HepG2 (cell line): ENCODE measurements around the gene BASP1. TPM values are rescaled to one million over a fixed set of nuclear protein-coding genes. Genes with fewer than 3 reads are reported as not detected.

ENCODE experiments used
- ATAC-seq: fragments of 200-7000 bp; cut with Tn5 transposase; 3 replicates; pipeline ENCODE4 v1.9.1; 2020; ENCODE audit warnings: mild to moderate bottlenecking, moderate library complexity
- BruUV-seq: library from RNA; stranded (reverse); fragments of 400-500 nt; replicated peaks from 2 replicates; lab custom pipeline; 2021; lab: Mats Ljungman, UMichigan
- CTCF ChIA-PET: fragments of 300-600 bp; formaldehyde crosslinking; extraction: SDS; loops from one replicate; lab custom pipeline; 2021; ENCODE audit warnings: low total read pairs, inconsistent platforms, low intra/inter-chr PET ratio; lab: Yijun Ruan, JAX
- POLR2A ChIA-PET: fragments of 350-600 bp; sonication (Branson Sonifier 250); formaldehyde crosslinking; loops from one replicate; lab custom pipeline; 2020; ENCODE audit warnings: antibody characterized with exemption, inconsistent platforms; lab: Yijun Ruan, JAX
- DNase-seq: peaks from one replicate; pipeline ENCODE4 v3.0.0-alpha.2; 2015; ENCODE audit warnings: low spot score
- FAIRE-seq: peaks from 3 replicates; lab custom pipeline; 2011; peaks lifted over from hg19 to GRCh38; lab: Jason Lieb, UNC
- H2AFZ ChIP-seq: one replicate; pipeline ENCODE4 v1.6.1; 2011; ENCODE audit warnings: low read length, inconsistent platforms
- H3K27ac ChIP-seq: fragments of 300-600 bp; 3 replicates; pipeline ENCODE4 v1.8.0; 2011; ENCODE audit warnings: mixed run types, mild to moderate bottlenecking, mixed read lengths, low read length, inconsistent platforms; ENCODE audit not compliant: insufficient read depth; ENCODE audit errors: extremely low read length
- H3K27me3 ChIP-seq, 2 experiments: fragments of 200-600 bp in 1 of 2; 2 replicates in 1 of 2; 3 replicates in 1 of 2; pipeline versions ENCODE4 v1.6.0 to v1.8.0; 2011; ENCODE audit warnings: low read length in 2 of 2, mild to moderate bottlenecking in 2 of 2, moderate library complexity in 2 of 2, inconsistent platforms in 1 of 2; ENCODE audit not compliant: insufficient read depth in 2 of 2, control insufficient read depth in 1 of 2
- H3K36me3 ChIP-seq, 2 experiments: fragments of 200-600 bp in 1 of 2; replicated peaks in 1 of 2; 2 replicates in 1 of 2; 3 replicates in 1 of 2; pipeline versions ENCODE4 v1.5.1 to v1.8.0; 2011; ENCODE audit warnings: low read length in 2 of 2, inconsistent platforms in 1 of 2; ENCODE audit not compliant: insufficient read depth in 2 of 2, control insufficient read depth in 1 of 2
- H3K4me1 ChIP-seq: 2 replicates; pipeline ENCODE4 v1.5.1; 2012; ENCODE audit warnings: low read length, inconsistent platforms; ENCODE audit not compliant: insufficient read depth
- H3K4me2 ChIP-seq: 2 replicates; pipeline ENCODE4 v1.6.0; 2011; ENCODE audit warnings: low read depth, low read length, inconsistent platforms
- H3K4me3 ChIP-seq, 3 experiments: fragments of 200-600 bp in 1 of 3; sonication (generic), shearing (Covaris generic) in 1 of 3; replicated peaks in 1 of 3; 2 replicates each; pipeline ENCODE4 v1.5.1; 2011 to 2016; ENCODE audit warnings: low read length in 3 of 3, inconsistent platforms in 2 of 3, low read depth in 2 of 3, mild to moderate bottlenecking in 2 of 3, control low read depth in 1 of 3, mixed read lengths in 1 of 3; ENCODE audit not compliant: insufficient read depth in 1 of 3
- H3K79me2 ChIP-seq: one replicate; pipeline ENCODE4 v1.6.1; 2011; ENCODE audit warnings: low read length, inconsistent platforms; ENCODE audit not compliant: insufficient read depth
- H3K9ac ChIP-seq: 2 replicates; pipeline ENCODE4 v1.6.0; 2011; ENCODE audit warnings: mild to moderate bottlenecking, low read depth, low read length, inconsistent platforms; ENCODE audit not compliant: insufficient read depth
- H3K9me3 ChIP-seq: 2 replicates; pipeline ENCODE4 v1.5.1; 2012; ENCODE audit warnings: mild to moderate bottlenecking, low read length
- H4K20me1 ChIP-seq: 2 replicates; pipeline ENCODE4 v1.6.0; 2011; ENCODE audit warnings: inconsistent platforms, mild to moderate bottlenecking, low read length, moderate library complexity; ENCODE audit not compliant: insufficient read depth
- GABPB1 ChIP-seq: IDR thresholded peaks from 2 replicates; pipeline ENCODE4 v1.6.1; 2016; ENCODE audit warnings: mild to moderate bottlenecking, missing genetic modification reagents, moderate library complexity, missing compliant biosample characterization
- PRDM4 ChIP-seq: sonication (generic); formaldehyde crosslinking; IDR thresholded peaks from 2 replicates; pipeline ENCODE4 v1.9.0; 2021; ENCODE audit warnings: missing genetic modification reagents, borderline replicate concordance
- SMAD9 ChIP-seq: sonication (generic); formaldehyde crosslinking; IDR thresholded peaks from 2 replicates; pipeline ENCODE4 v1.5.1; 2020; ENCODE audit warnings: mild to moderate bottlenecking, missing genetic modification reagents
- SUZ12 ChIP-seq: fragments of 150-350 bp; IDR thresholded peaks from 2 replicates; pipeline ENCODE4 v1.6.1; 2014; ENCODE audit warnings: low read depth, low read length
- ZKSCAN5 ChIP-seq: sonication (generic); formaldehyde crosslinking; IDR thresholded peaks from 2 replicates; pipeline ENCODE4 v1.5.1; 2020; ENCODE audit warnings: mild to moderate bottlenecking, missing genetic modification reagents
- WGBS: methylation state at CpG from one replicate; pipeline ENCODE4 v1.1.6; 2017; ENCODE audit warnings: low lambda C conversion rate; 5-methylcytosine and 5-hydroxymethylcytosine counted together
- in situ Hi-C: cut with HindIII; loops from 2 replicates; pipeline ENCODE4 v1.10.0; 2017; ENCODE audit warnings: low pct_unique_long_range_greater_than_20kb; ENCODE audit not compliant: extremely low pct_ligation_motif_present
- intact Hi-C: fragments of 100-400 bp; cut with micrococcal nuclease; formaldehyde crosslinking; loops from one replicate; pipeline ENCODE4 v1.10.0; 2022; ENCODE audit not compliant: unreplicated experiment
- polyA plus RNA-seq, 8 experiments: library from polyadenylated mRNA; depleted of rRNA in 3 of 8; stranded (reverse) in 7 of 8; unstranded in 1 of 8; fragments of >200 nt; fragmentation: Illumina TruSeq in 4 of 8; extraction: Trizol in 4 of 8; gene quantifications; 2 replicates each; pipeline versions ENCODE4 v1.2.1 to v1.2.3, GENCODE V29; 2011 to 2016; ENCODE audit warnings: low read depth in 4 of 8, missing spikeins in 1 of 8, mixed read lengths in 1 of 8; ENCODE audit not compliant: insufficient read depth in 1 of 8
- total RNA-seq, 5 experiments: library from RNA; depleted of rRNA; stranded (reverse); fragments of >200 nt; fragmentation: Illumina TruSeq; extraction: Trizol; gene quantifications; 2 replicates each; pipeline ENCODE4 v1.2.3, GENCODE V29; 2016; ENCODE audit warnings: low read depth in 1 of 5

Gene BASP1
- total and polyA plus RNA-seq, 2 of the 13 experiments (the other 11 are each of a cell fraction or from before 2014, with no cell fraction given): 0.04 TPM; not detected in 1

GRCh38 chr5:17182494-17182893, 34.9 kb upstream of the BASP1 start:
- ChIA-PET POLR2A (no interaction called here), CTCF (no interaction called here)

GRCh38 chr5:17182981-17183380, 34.5 kb upstream of the BASP1 start:
- Histone ChIP-seq H3K4me3 (no peak overlapping the region), H3K36me3 (no peaks in the 10 kb centered on the region), H3K9ac (no peak overlapping the region), H3K27ac (no peak overlapping the region), H2AFZ (no peak overlapping the region), H3K79me2 (no peaks in the 10 kb centered on the region), H3K4me2 (no peak overlapping the region), H3K9me3 (no peaks in the 10 kb centered on the region), H3K27me3 (no peaks in the 10 kb centered on the region), H3K4me1 (no peaks in the 10 kb centered on the region), H4K20me1 (no peaks in the 10 kb centered on the region)
- ATAC-seq (no peak), DNase-seq (no peak), FAIRE-seq (no peak)
- intact Hi-C loops: no loop called here
- CTCF ChIA-PET: no interaction called here
- no TSS peak for BruUV-seq
- POLR2A ChIA-PET: no interaction called here
- in situ Hi-C loops: loop anchor here (10.0 kb wide), 1 partner anchor 248 kb away; the partner anchor contains the start of gene MYO10
- no peak for TF ChIP-seq SUZ12
- WGBS: 9% methylated on average over 1 of the region's 1 CpG

More at GRCh38 chr5:17182494-17182893, 34.9 kb upstream of the BASP1 start:
- Histone ChIP-seq H3K9ac (no peak overlapping the region), H3K4me1 (no peaks in the 10 kb centered on the region), H4K20me1 (no peaks in the 10 kb centered on the region), H3K4me3 (no peak overlapping the region), H3K27me3 (no peaks in the 10 kb centered on the region), H3K27ac (no peak overlapping the region), H2AFZ (no peak overlapping the region), H3K36me3 (no peaks in the 10 kb centered on the region), H3K9me3 (no peaks in the 10 kb centered on the region), H3K79me2 (no peaks in the 10 kb centered on the region), H3K4me2 (no peak overlapping the region)
- WGBS: 62% methylated on average over 3 of the region's 3 CpGs
- no TSS peak for BruUV-seq
- DNase-seq (no peak), FAIRE-seq (no peak), ATAC-seq (no peak)
- TF ChIP-seq PRDM4 (no peak), GABPB1 (CRISPR knock-in tag) (no peak), SMAD9 (CRISPR knock-in tag) (no peak), ZKSCAN5 (no peak)
- in situ Hi-C loops (loop anchor here (10.0 kb wide), 1 partner anchor 248 kb away; the partner anchor contains the start of gene MYO10), intact Hi-C loops (no loop called here)
